ENCODE results near the gene TET3. TPM values are rescaled to one million over a fixed set of nuclear protein-coding genes. Genes with fewer than 3 reads are reported as not detected.

The TET3 gene
- total and polyA plus RNA-seq, 9 of the 15 experiments (the other 6 are each of a cell fraction or from before 2014, with no cell fraction given) = 0.35 to 16.3 (median 5.5) TPM

DNA sequence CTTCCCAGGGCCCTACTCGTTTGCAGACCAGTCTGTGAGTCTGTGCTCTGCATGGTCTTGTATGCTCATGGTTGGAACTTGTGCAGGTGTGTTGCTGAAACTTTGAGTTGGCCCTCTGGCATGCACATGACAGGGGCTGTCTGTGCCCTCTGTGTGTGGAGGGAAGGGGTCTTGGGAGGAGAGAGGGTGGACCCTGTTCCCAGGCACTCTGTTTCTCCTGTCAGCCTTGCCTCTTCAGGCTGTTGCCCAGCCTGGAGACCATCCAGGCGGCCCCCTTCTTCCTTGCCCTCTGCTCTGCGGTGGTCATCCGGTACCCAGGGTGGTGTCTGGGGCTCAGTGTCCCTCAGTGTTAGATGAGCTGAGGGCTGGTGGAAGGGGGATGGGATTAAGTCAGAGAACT lies 39.5 kb downstream of the TET3 start:
- FAIRE-seq = no peak
- Histone ChIP-seq H3K9ac (ENCODE audit: insufficient read depth in 1 of 2, low read depth in 2 of 2, low read length in 2 of 2) (peak overlapping the region in 1 of 2 experiments; percentile 44; a peak in 1 of 4 replicates), H2AFZ (ENCODE audit: low read depth, low read length) (no peak overlapping the region), H3K4me2 (ENCODE audit: insufficient read depth, low read length) (no peak overlapping the region), H3K27me3 (ENCODE audit: control insufficient read depth in 2 of 2, insufficient read depth in 2 of 2, low read length in 2 of 2) (no peaks in the 10 kb centered on the region), H3K27ac (ENCODE audit: extremely low read depth, low read depth, low read length) (no peak overlapping the region), H3K4me1 (replicated peaks in 1 of 2; ENCODE audit: control insufficient read depth in 2 of 2, insufficient read depth in 2 of 2, low read length in 2 of 2) (peaks cover 30 to 39% of the 10 kb centered on the region in 2 experiments), H3K4me3 (no peak overlapping the region), H3K36me3 (ENCODE audit: control insufficient read depth, insufficient read depth, low read length) (no peaks in the 10 kb centered on the region), H3K79me2 (ENCODE audit: control insufficient read depth, insufficient read depth, low read length) (peaks cover 88% of the 10 kb centered on the region), H4K20me1 (replicated peaks; ENCODE audit: control insufficient read depth, insufficient read depth, low read length) (no peaks in the 10 kb centered on the region), H3K9me1 (ENCODE audit: control insufficient read depth, insufficient read depth, low read length) (no peaks in the 10 kb centered on the region), H3K9me3 (replicated peaks; ENCODE audit: control insufficient read depth, insufficient read depth, low read depth, low read length) (peaks cover 13% of the 10 kb centered on the region)
- BruUV-seq (replicated peaks) = no TSS peak
- DNase-seq (ENCODE audit: extremely low read depth in 1 of 4, low spot score in 3 of 4) = no peak
- intact Hi-C loops (cut with micrococcal nuclease) = no loop called here
- ATAC-seq = no peak
- in situ Hi-C loops (cut with MboI) = no loop called here
- ChIA-PET POLR2A (interaction anchor here (1.0 kb wide), 1 partner anchor 11 kb away, joined by 3 read pairs; no protein-coding TSS in a partner anchor), CTCF (ENCODE audit: low intra/inter-chr PET ratio) (no interaction called here)
- 67% methylated on average over 4 of the region's 4 CpGs for WGBS (ENCODE audit: insufficient coverage, low coverage, missing lambda C conversion rate)
- TF ChIP-seq, protein P1, sequence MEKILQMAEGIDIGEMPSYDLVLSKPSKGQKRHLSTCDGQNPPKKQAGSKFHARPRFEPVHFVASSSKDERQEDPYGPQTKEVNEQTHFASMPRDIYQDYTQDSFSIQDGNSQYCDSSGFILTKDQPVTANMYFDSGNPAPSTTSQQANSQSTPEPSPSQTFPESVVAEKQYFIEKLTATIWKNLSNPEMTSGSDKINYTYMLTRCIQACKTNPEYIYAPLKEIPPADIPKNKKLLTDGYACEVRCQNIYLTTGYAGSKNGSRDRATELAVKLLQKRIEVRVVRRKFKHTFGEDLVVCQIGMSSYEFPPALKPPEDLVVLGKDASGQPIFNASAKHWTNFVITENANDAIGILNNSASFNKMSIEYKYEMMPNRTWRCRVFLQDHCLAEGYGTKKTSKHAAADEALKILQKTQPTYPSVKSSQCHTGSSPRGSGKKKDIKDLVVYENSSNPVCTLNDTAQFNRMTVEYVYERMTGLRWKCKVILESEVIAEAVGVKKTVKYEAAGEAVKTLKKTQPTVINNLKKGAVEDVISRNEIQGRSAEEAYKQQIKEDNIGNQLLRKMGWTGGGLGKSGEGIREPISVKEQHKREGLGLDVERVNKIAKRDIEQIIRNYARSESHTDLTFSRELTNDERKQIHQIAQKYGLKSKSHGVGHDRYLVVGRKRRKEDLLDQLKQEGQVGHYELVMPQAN (IDR thresholded peaks at IDR 0.05; ENCODE audit: borderline replicate concordance) = no peak
- TF ChIP-seq MED1 (CRISPR knock-in tag; IDR thresholded peaks at IDR 0.05; ENCODE audit: borderline replicate concordance) = no peak
- TF ChIP-seq ZNF584 (CRISPR knock-in tag; IDR thresholded peaks at IDR 0.05; ENCODE audit: low read depth) = no peak
- TF ChIP-seq U2AF1 (optimal IDR thresholded peaks at IDR 0.05; ENCODE audit: low read depth, low read length) = no peak
- TF ChIP-seq ZNF551 (CRISPR knock-in tag; IDR thresholded peaks at IDR 0.05) = no peak
- no peak for TF ChIP-seq ZNF644 (tag; IDR thresholded peaks at IDR 0.05; ENCODE audit: low read depth)
- TF ChIP-seq ARID2 (IDR thresholded peaks at IDR 0.05) = no peak
- TF ChIP-seq, protein P2, sequence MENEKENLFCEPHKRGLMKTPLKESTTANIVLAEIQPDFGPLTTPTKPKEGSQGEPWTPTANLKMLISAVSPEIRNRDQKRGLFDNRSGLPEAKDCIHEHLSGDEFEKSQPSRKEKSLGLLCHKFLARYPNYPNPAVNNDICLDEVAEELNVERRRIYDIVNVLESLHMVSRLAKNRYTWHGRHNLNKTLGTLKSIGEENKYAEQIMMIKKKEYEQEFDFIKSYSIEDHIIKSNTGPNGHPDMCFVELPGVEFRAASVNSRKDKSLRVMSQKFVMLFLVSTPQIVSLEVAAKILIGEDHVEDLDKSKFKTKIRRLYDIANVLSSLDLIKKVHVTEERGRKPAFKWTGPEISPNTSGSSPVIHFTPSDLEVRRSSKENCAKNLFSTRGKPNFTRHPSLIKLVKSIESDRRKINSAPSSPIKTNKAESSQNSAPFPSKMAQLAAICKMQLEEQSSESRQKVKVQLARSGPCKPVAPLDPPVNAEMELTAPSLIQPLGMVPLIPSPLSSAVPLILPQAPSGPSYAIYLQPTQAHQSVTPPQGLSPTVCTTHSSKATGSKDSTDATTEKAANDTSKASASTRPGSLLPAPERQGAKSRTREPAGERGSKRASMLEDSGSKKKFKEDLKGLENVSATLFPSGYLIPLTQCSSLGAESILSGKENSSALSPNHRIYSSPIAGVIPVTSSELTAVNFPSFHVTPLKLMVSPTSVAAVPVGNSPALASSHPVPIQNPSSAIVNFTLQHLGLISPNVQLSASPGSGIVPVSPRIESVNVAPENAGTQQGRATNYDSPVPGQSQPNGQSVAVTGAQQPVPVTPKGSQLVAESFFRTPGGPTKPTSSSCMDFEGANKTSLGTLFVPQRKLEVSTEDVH (IDR thresholded peaks at IDR 0.05; ENCODE audit: low read depth, partially characterized antibody) = no peak
- no peak for TF ChIP-seq PHF21A (IDR thresholded peaks at IDR 0.05; ENCODE audit: borderline replicate concordance, low read depth)
- no peak for TF ChIP-seq CLOCK (CRISPR knock-in tag; IDR thresholded peaks at IDR 0.05; ENCODE audit: borderline replicate concordance)
- no peak for TF ChIP-seq GATA2 (CRISPR knock-in tag; IDR thresholded peaks at IDR 0.05)
- TF ChIP-seq, protein P3, sequence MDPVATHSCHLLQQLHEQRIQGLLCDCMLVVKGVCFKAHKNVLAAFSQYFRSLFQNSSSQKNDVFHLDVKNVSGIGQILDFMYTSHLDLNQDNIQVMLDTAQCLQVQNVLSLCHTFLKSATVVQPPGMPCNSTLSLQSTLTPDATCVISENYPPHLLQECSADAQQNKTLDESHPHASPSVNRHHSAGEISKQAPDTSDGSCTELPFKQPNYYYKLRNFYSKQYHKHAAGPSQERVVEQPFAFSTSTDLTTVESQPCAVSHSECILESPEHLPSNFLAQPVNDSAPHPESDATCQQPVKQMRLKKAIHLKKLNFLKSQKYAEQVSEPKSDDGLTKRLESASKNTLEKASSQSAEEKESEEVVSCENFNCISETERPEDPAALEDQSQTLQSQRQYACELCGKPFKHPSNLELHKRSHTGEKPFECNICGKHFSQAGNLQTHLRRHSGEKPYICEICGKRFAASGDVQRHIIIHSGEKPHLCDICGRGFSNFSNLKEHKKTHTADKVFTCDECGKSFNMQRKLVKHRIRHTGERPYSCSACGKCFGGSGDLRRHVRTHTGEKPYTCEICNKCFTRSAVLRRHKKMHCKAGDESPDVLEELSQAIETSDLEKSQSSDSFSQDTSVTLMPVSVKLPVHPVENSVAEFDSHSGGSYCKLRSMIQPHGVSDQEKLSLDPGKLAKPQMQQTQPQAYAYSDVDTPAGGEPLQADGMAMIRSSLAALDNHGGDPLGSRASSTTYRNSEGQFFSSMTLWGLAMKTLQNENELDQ (CRISPR knock-in tag; IDR thresholded peaks at IDR 0.05; ENCODE audit: borderline replicate concordance) = no peak
- no peak for TF ChIP-seq TEAD1 (CRISPR knock-in tag; IDR thresholded peaks at IDR 0.05)

Measured in K562 (cell line).